ENCODE measurements around the gene IPO9. TPM values are rescaled to one million over a fixed set of nuclear protein-coding genes. Genes with fewer than 3 reads are reported as not detected.

IPO9 gene
- total RNA-seq = 10 to 100 TPM; 11.7 to 12.2 TPM

GRCh38 chr1:201828820-201829774, at the start of gene IPO9:
Gene IPO9, plus strand, starts transcription at chr1:201829157. Its CDS starts 53 bp downstream, at chr1:201829210.
- intact Hi-C loops (cut with DNase I) = no loop called here
- peak within 1 kb of the TSS; percentile 82 to 94 (median 86) for H3K27ac ChIP-seq
- no peaks in the 10 kb centered on the region for H3K36me3 ChIP-seq (replicated peaks in 1 of 2; ENCODE audit: insufficient read depth in 1 of 2, low read depth in 2 of 2)
- H3K9me3 ChIP-seq = no peaks in the 10 kb centered on the region
- peak within 1 kb of the TSS; percentile 85 to 92 for H3K4me3 ChIP-seq
- DNase-seq (peak; percentile 93 to 97 (median 94)), ATAC-seq (peak; percentile 99)
- TF ChIP-seq POLR2A (IDR thresholded peaks at IDR 0.05) (peak; percentile 71 to 88 (median 85)), CTCF (IDR thresholded peaks at IDR 0.05) (peak; percentile 89 to 99 (median 97))
- peaks cover 25% of the 10 kb centered on the region for H3K4me1 ChIP-seq
- H3K27me3 ChIP-seq = no peaks in the 10 kb centered on the region
- WGBS, 2 donors = 1% methylated on average over 50 to 58 of the region's 58 CpGs

GRCh38 chr1:201779351-201779880, 49.5 kb upstream of the IPO9 start:
- no peak for ATAC-seq
- 70 to 82% methylated on average over 6 of the region's 6 CpGs for WGBS, 2 donors
- Histone ChIP-seq H3K4me3 (no peak overlapping the region), H3K9me3 (no peaks in the 10 kb centered on the region), H3K27ac (no peak overlapping the region), H3K27me3 (no peaks in the 10 kb centered on the region), H3K4me1 (no peaks in the 10 kb centered on the region), H3K36me3 (replicated peaks in 1 of 2; ENCODE audit: insufficient read depth in 1 of 2, low read depth in 2 of 2) (no peaks in the 10 kb centered on the region)
- TF ChIP-seq CTCF (IDR thresholded peaks at IDR 0.05) = no peak
- TF ChIP-seq POLR2A (IDR thresholded peaks at IDR 0.05) = no peak
- no peak for DNase-seq
- intact Hi-C loops (cut with DNase I) = no loop called here

- WGBS, 2 donors = 94 to 96% methylated on average over 6 of the region's 6 CpGs
- Histone ChIP-seq H3K27ac (no peak overlapping the region), H3K27me3 (no peaks in the 10 kb centered on the region), H3K9me3 (no peaks in the 10 kb centered on the region), H3K4me1 (no peaks in the 10 kb centered on the region), H3K4me3 (no peak overlapping the region), H3K36me3 (replicated peaks in 1 of 2; ENCODE audit: insufficient read depth in 1 of 2, low read depth in 2 of 2) (no peaks in the 10 kb centered on the region)
- intact Hi-C loops (cut with DNase I) = no loop called here
- ATAC-seq = no peak
- no peak for DNase-seq
- TF ChIP-seq CTCF (IDR thresholded peaks at IDR 0.05) (no peak), POLR2A (IDR thresholded peaks at IDR 0.05) (no peak)
Observed at GRCh38 chr1:201780952-201781351, 48.0 kb upstream of the IPO9 start.

- Histone ChIP-seq H3K27me3 (no peaks in the 10 kb centered on the region), H3K36me3 (replicated peaks in 1 of 2; ENCODE audit: insufficient read depth in 1 of 2, low read depth in 2 of 2) (no peaks in the 10 kb centered on the region), H3K9me3 (no peaks in the 10 kb centered on the region), H3K27ac (no peak overlapping the region), H3K4me1 (no peaks in the 10 kb centered on the region), H3K4me3 (no peak overlapping the region)
- no peak for TF ChIP-seq POLR2A (IDR thresholded peaks at IDR 0.05)
- intact Hi-C loops (cut with DNase I) = no loop called here
- DNase-seq (no peak), ATAC-seq (no peak)
- 31 to 35% methylated on average over 1 of the region's 1 CpG for WGBS, 2 donors
Observed at GRCh38 chr1:201781437-201781836, 47.5 kb upstream of the IPO9 start.

- no peak for TF ChIP-seq POLR2A (IDR thresholded peaks at IDR 0.05)
- TF ChIP-seq CTCF (IDR thresholded peaks at IDR 0.05) = no peak
- Histone ChIP-seq H3K4me1 (no peaks in the 10 kb centered on the region), H3K36me3 (replicated peaks in 1 of 2; ENCODE audit: insufficient read depth in 1 of 2, low read depth in 2 of 2) (no peaks in the 10 kb centered on the region), H3K4me3 (no peak overlapping the region), H3K27me3 (no peaks in the 10 kb centered on the region), H3K9me3 (no peaks in the 10 kb centered on the region), H3K27ac (no peak overlapping the region)
- DNase-seq (no peak), ATAC-seq (no peak)
- intact Hi-C loops (cut with DNase I) = no loop called here
- WGBS, 2 donors = 87 to 88% methylated on average over 9 to 12 of the region's 12 CpGs
Observed at GRCh38 chr1:201782353-201782752, 46.6 kb upstream of the IPO9 start.
